IMR-90 (cell line): Measurements from ENCODE around the gene SOS1. TPM values are rescaled to one million over a fixed set of nuclear protein-coding genes. Genes with fewer than 3 reads are reported as not detected.

Experiments
- ATAC-seq: fragments of 200-7000 bp; cut with Tn5 transposase; 2 replicates; pipeline ENCODE4 v1.9.1; 2020; ENCODE audit warnings: low read depth, mild to moderate bottlenecking, moderate library complexity
- BruUV-seq: library from RNA; stranded (reverse); fragments of 400-500 nt; replicated peaks from 2 replicates; lab custom pipeline; 2021; lab: Mats Ljungman, UMichigan
- CTCF ChIA-PET: fragments of 300-600 bp; formaldehyde crosslinking; extraction: SDS; loops from one replicate; lab custom pipeline; 2021; ENCODE audit warnings: antibody characterized with exemption; lab: Yijun Ruan, JAX
- POLR2A ChIA-PET: fragments of 300-600 bp; sonication (Branson Sonifier 250); formaldehyde crosslinking; loops from one replicate; lab custom pipeline; 2022; ENCODE audit warnings: antibody characterized with exemption; ENCODE audit not compliant: unreplicated experiment; lab: Charles Lee
- DNase-seq: peaks from one replicate; pipeline ENCODE4 v3.0.0; 2013
- H2AFZ ChIP-seq: replicated peaks from 2 replicates; pipeline ENCODE3; 2013; ENCODE audit warnings: low read length, mild to moderate bottlenecking; ENCODE audit not compliant: poor library complexity
- H2AK5ac ChIP-seq: 2 replicates; pipeline ENCODE4 v1.6.1; 2013; ENCODE audit warnings: low read depth, low read length, inconsistent platforms
- H2AK9ac ChIP-seq: replicated peaks from 2 replicates; pipeline ENCODE3; 2013; ENCODE audit warnings: mild to moderate bottlenecking, low read depth, low read length, moderate library complexity; ENCODE audit not compliant: poor library complexity
- H2BK120ac ChIP-seq: 2 replicates; pipeline ENCODE4 v1.6.1; 2013; ENCODE audit warnings: low read depth, low read length, inconsistent platforms
- H2BK15ac ChIP-seq: 3 replicates; pipeline ENCODE4 v1.6.1; 2013; ENCODE audit warnings: low read depth, low read length, inconsistent platforms
- H2BK20ac ChIP-seq: 2 replicates; pipeline ENCODE4 v1.6.1; 2013; ENCODE audit warnings: low read depth, mild to moderate bottlenecking, inconsistent platforms, low read length, moderate library complexity
- H2BK5ac ChIP-seq: 2 replicates; pipeline ENCODE4 v1.6.1; 2013; ENCODE audit warnings: mild to moderate bottlenecking, low read depth, low read length, inconsistent platforms; ENCODE audit not compliant: poor library complexity, severe bottlenecking
- H3K14ac ChIP-seq: replicated peaks from 2 replicates; pipeline ENCODE4 v1.6.1; 2013; ENCODE audit warnings: low read depth, low read length, inconsistent platforms
- H3K18ac ChIP-seq: 2 replicates; pipeline ENCODE4 v1.6.1; 2013; ENCODE audit warnings: low read depth, low read length, control low read depth
- H3K23ac ChIP-seq: 2 replicates; pipeline ENCODE4 v1.6.1; 2013; ENCODE audit warnings: low read depth, low read length, inconsistent platforms
- H3K27ac ChIP-seq: 2 replicates; pipeline ENCODE4 v1.5.1; 2013; ENCODE audit warnings: mild to moderate bottlenecking, control low read depth, low read length; ENCODE audit not compliant: insufficient read depth
- H3K27me3 ChIP-seq: 2 replicates; pipeline ENCODE4 v1.6.1; 2013; ENCODE audit warnings: low read length; ENCODE audit not compliant: control insufficient read depth, insufficient read depth
- H3K36me3 ChIP-seq: 2 replicates; pipeline ENCODE4 v1.6.1; 2013; ENCODE audit warnings: low read length, mixed read lengths; ENCODE audit not compliant: control insufficient read depth, insufficient read depth
- H3K4ac ChIP-seq: 2 replicates; pipeline ENCODE4 v1.6.1; 2013; ENCODE audit warnings: low read depth, low read length, inconsistent platforms
- H3K4me1 ChIP-seq: 2 replicates; pipeline ENCODE4 v1.6.1; 2013; ENCODE audit warnings: low read length, mixed read lengths; ENCODE audit not compliant: control insufficient read depth, insufficient read depth
- H3K4me2 ChIP-seq: 2 replicates; pipeline ENCODE4 v1.6.1; 2013; ENCODE audit warnings: low read depth, mild to moderate bottlenecking, control low read depth, low read length, moderate library complexity
- H3K4me3 ChIP-seq: 2 replicates; pipeline ENCODE4 v1.5.1; 2013; ENCODE audit warnings: low read depth, mild to moderate bottlenecking, control low read depth, low read length, moderate library complexity; ENCODE audit not compliant: insufficient read depth
- H3K56ac ChIP-seq: 2 replicates; pipeline ENCODE4 v1.6.1; 2013; ENCODE audit warnings: low read length, inconsistent platforms; ENCODE audit not compliant: insufficient read depth; ENCODE audit errors: extremely low read depth
- H3K79me1 ChIP-seq, 2 experiments: 2 replicates each; pipeline ENCODE4 v1.6.1; 2013; ENCODE audit warnings: low read length in 2 of 2, inconsistent platforms in 1 of 2, low read depth in 1 of 2
- H3K9ac ChIP-seq: 2 replicates; pipeline ENCODE4 v1.6.1; 2013; ENCODE audit warnings: low read depth, low read length, control low read depth
- H3K9me1 ChIP-seq: 2 replicates; pipeline ENCODE4 v1.6.1; 2013; ENCODE audit warnings: low read length, inconsistent platforms; ENCODE audit not compliant: insufficient read depth
- H3K9me3 ChIP-seq: 2 replicates; pipeline ENCODE4 v1.6.1; 2013; ENCODE audit warnings: low read length; ENCODE audit not compliant: control insufficient read depth, insufficient read depth
- H4K20me1 ChIP-seq: 2 replicates; pipeline ENCODE4 v1.6.1; 2013; ENCODE audit warnings: low read length, inconsistent platforms; ENCODE audit not compliant: insufficient read depth
- H4K5ac ChIP-seq: 2 replicates; pipeline ENCODE4 v1.6.1; 2013; ENCODE audit warnings: mild to moderate bottlenecking, low read depth, low read length, control low read depth
- H4K8ac ChIP-seq, 2 experiments: 2 replicates each; pipeline ENCODE4 v1.6.1; 2013; ENCODE audit warnings: low read depth in 2 of 2, low read length in 2 of 2, control low read depth in 1 of 2, inconsistent platforms in 1 of 2
- H4K91ac ChIP-seq: 2 replicates; pipeline ENCODE4 v1.6.1; 2013; ENCODE audit warnings: low read depth, low read length, inconsistent platforms; ENCODE audit not compliant: insufficient read depth
- BHLHE40 ChIP-seq: fragments of 150-350 bp; IDR thresholded peaks from 2 replicates; pipeline ENCODE4 v1.6.1; 2016; ENCODE audit warnings: mild to moderate bottlenecking, low read depth, low read length
- CEBPB ChIP-seq: IDR thresholded peaks from 2 replicates; pipeline ENCODE4 v1.6.1; 2012; ENCODE audit warnings: low read depth, low read length, improper control_type of control experiment
- CHD1 ChIP-seq: IDR thresholded peaks from 2 replicates; pipeline ENCODE4 v1.6.1; 2012; ENCODE audit warnings: low read depth, low read length, improper control_type of control experiment
- FOS ChIP-seq: fragments of 150-350 bp; IDR thresholded peaks from 2 replicates; pipeline ENCODE4 v1.6.1; 2016; ENCODE audit warnings: low read depth, low read length
- MAFK ChIP-seq: IDR thresholded peaks from 2 replicates; pipeline ENCODE4 v1.6.1; 2012; ENCODE audit warnings: low read depth, low read length, improper control_type of control experiment
- MAZ ChIP-seq: IDR thresholded peaks from 2 replicates; pipeline ENCODE4 v1.6.1; 2012; ENCODE audit warnings: low read depth, mild to moderate bottlenecking, low read length, improper control_type of control experiment, moderate library complexity, borderline replicate concordance
- MXI1 ChIP-seq: IDR thresholded peaks from 2 replicates; pipeline ENCODE4 v1.6.1; 2012; ENCODE audit warnings: low read depth, mild to moderate bottlenecking, low read length, moderate library complexity, borderline replicate concordance
- NFE2L2 ChIP-seq: fragments of 150-350 bp; IDR thresholded peaks from 2 replicates; pipeline ENCODE4 v1.6.1; 2016; ENCODE audit warnings: low read depth, mild to moderate bottlenecking, low read length
- POLR2A ChIP-seq: IDR thresholded peaks from 2 replicates; pipeline ENCODE4 v1.6.1; 2012; ENCODE audit warnings: mild to moderate bottlenecking, low read depth, low read length
- RAD21 ChIP-seq: IDR thresholded peaks from 2 replicates; pipeline ENCODE4 v1.6.1; 2012; ENCODE audit warnings: low read length, improper control_type of control experiment
- RCOR1 ChIP-seq: IDR thresholded peaks from 2 replicates; pipeline ENCODE4 v1.6.1; 2012; ENCODE audit warnings: mild to moderate bottlenecking, low read length, improper control_type of control experiment; ENCODE audit not compliant: insufficient replicate concordance
- RFX5 ChIP-seq: IDR thresholded peaks from 2 replicates; pipeline ENCODE4 v1.8.0; 2012; ENCODE audit warnings: low read depth, mild to moderate bottlenecking, low read length, moderate library complexity
- SMC3 ChIP-seq: fragments of 150-350 bp; IDR thresholded peaks from 2 replicates; pipeline ENCODE4 v1.6.1; 2016; ENCODE audit warnings: low read depth, mild to moderate bottlenecking, antibody characterized with exemption, low read length, moderate library complexity
- USF2 ChIP-seq: fragments of 150-350 bp; IDR thresholded peaks from 2 replicates; pipeline ENCODE4 v1.6.1; 2017; ENCODE audit warnings: mild to moderate bottlenecking, antibody characterized with exemption, low read length, low read depth
- WGBS, 2 experiments: methylation state at CpG; one replicate each; pipeline versions ENCODE4 v1.1.5 to v1.1.7; 2013; ENCODE audit warnings: missing lambda C conversion rate in 2 of 2; ENCODE audit not compliant: insufficient read length in 1 of 2; ENCODE audit errors: extremely low coverage in 2 of 2; 5-methylcytosine and 5-hydroxymethylcytosine counted together
- dilution Hi-C: fragments of 300-500 bp; cut with HindIII; formaldehyde crosslinking; loops from one replicate; pipeline ENCODE4 v1.14.3; 2018; ENCODE audit warnings: low sequenced_read_pairs; ENCODE audit not compliant: unreplicated experiment
- in situ Hi-C: fragments of 300-500 bp; cut with MboI; formaldehyde crosslinking; loops from 3 replicates; pipeline ENCODE4 v1.14.3; 2019; ENCODE audit warnings: low sequenced_read_pairs, inconsistent platforms, mixed read lengths
- intact Hi-C: fragments of 100-400 bp; cut with micrococcal nuclease; formaldehyde crosslinking; loops from 2 replicates; pipeline ENCODE4 v1.10.0; 2022
- polyA plus RNA-seq, 3 experiments: library from polyadenylated mRNA; depleted of rRNA; stranded (reverse); fragments of >200 nt; gene quantifications; 2 replicates each; pipeline ENCODE4 v1.2.3, GENCODE V29; 2012; ENCODE audit warnings: low replicate concordance in 1 of 3
- total RNA-seq: library from RNA; depleted of rRNA; stranded (reverse); fragments of >200 nt; gene quantifications from 2 replicates; pipeline ENCODE4 v1.2.3, GENCODE V29; 2012
- TF ChIP-seq, protein P1 (sequence below): conservative IDR thresholded peaks from 2 replicates; pipeline ENCODE4 v1.5.1; 2012; ENCODE audit warnings: mild to moderate bottlenecking, low read depth, low read length, improper control_type of control experiment

SOS1 gene
- total and polyA plus RNA-seq, 2 of the 4 experiments (the other 2 are of a cell fraction): 8.2 to 11.2 TPM

GRCh38 chr2:38975042-38975441 is 145.8 kb downstream of the SOS1 start:
- ChIA-PET POLR2A (no interaction called here), CTCF (no interaction called here)
- H2BK5ac ChIP-seq: no peak overlapping the region
- no peaks in the 10 kb centered on the region; the same call in 1 of the 2 replicates for H3K9me1 ChIP-seq
- peaks cover 3% of the 10 kb centered on the region; the same call in 1 of the 2 replicates for H3K36me3 ChIP-seq
- DNase-seq (no peak), ATAC-seq (no peak)
- H2AK5ac ChIP-seq: no peak overlapping the region
- no peak overlapping the region for H2BK20ac ChIP-seq
- H2BK120ac ChIP-seq: no peak overlapping the region
- H2AFZ ChIP-seq: no peak overlapping the region
- no peak overlapping the region for H3K4ac ChIP-seq
- no peaks in the 10 kb centered on the region for H4K20me1 ChIP-seq
- H2BK15ac ChIP-seq: no peak overlapping the region
- WGBS, 2 experiments: no CpG with 5 or more reads among the region's 6 CpGs
- H3K4me1 ChIP-seq: no peaks in the 10 kb centered on the region
- no peak for TF ChIP-seq NFE2L2
- no peak for TF ChIP-seq MAFK
- no peak for TF ChIP-seq USF2
- no peak for TF ChIP-seq CEBPB
- no peak for TF ChIP-seq MXI1
- TF ChIP-seq RFX5: no peak
- TF ChIP-seq FOS: no peak
- TF ChIP-seq BHLHE40: no peak
- no peak for TF ChIP-seq RAD21
- no peak for TF ChIP-seq MAZ
- no peak for TF ChIP-seq RCOR1
- TF ChIP-seq SMC3: no peak
- TF ChIP-seq POLR2A: no peak
- TF ChIP-seq CHD1: no peak
- TF ChIP-seq, protein P1, sequence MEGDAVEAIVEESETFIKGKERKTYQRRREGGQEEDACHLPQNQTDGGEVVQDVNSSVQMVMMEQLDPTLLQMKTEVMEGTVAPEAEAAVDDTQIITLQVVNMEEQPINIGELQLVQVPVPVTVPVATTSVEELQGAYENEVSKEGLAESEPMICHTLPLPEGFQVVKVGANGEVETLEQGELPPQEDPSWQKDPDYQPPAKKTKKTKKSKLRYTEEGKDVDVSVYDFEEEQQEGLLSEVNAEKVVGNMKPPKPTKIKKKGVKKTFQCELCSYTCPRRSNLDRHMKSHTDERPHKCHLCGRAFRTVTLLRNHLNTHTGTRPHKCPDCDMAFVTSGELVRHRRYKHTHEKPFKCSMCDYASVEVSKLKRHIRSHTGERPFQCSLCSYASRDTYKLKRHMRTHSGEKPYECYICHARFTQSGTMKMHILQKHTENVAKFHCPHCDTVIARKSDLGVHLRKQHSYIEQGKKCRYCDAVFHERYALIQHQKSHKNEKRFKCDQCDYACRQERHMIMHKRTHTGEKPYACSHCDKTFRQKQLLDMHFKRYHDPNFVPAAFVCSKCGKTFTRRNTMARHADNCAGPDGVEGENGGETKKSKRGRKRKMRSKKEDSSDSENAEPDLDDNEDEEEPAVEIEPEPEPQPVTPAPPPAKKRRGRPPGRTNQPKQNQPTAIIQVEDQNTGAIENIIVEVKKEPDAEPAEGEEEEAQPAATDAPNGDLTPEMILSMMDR: no peak
- H3K23ac ChIP-seq: no peak overlapping the region
- no peak overlapping the region for H3K14ac ChIP-seq
- no peak overlapping the region for H3K9ac ChIP-seq
- H4K5ac ChIP-seq: no peak overlapping the region
- dilution Hi-C loops: no loop called here
- intact Hi-C loops: no loop called here
- no peak overlapping the region for H2AK9ac ChIP-seq
- H3K56ac ChIP-seq: no peak overlapping the region
- in situ Hi-C loops: no loop called here
- no peaks in the 10 kb centered on the region for H3K79me1 ChIP-seq
- H4K91ac ChIP-seq: no peak overlapping the region
- H3K27me3 ChIP-seq: no peaks in the 10 kb centered on the region
- no peak overlapping the region for H3K27ac ChIP-seq
- H3K4me3 ChIP-seq: no peak overlapping the region
- no peak overlapping the region for H3K4me2 ChIP-seq
- no TSS peak for BruUV-seq
- no peak overlapping the region for H4K8ac ChIP-seq
- no peak overlapping the region for H3K18ac ChIP-seq
- H3K9me3 ChIP-seq: no peaks in the 10 kb centered on the region
